Hepatocyte (in vitro differentiated cells): ENCODE measurements around the gene KIRREL3.

Experiments used
- CTCF ChIP-seq: fragments of 200-600 bp; sonication (generic); IDR thresholded peaks from 2 replicates; pipeline ENCODE4 v1.5.1; 2016; ENCODE audit warnings: antibody characterized with exemption, mild to moderate bottlenecking; ENCODE audit not compliant: poor library complexity
- EZH2phosphoT487 ChIP-seq: fragments of 200-600 bp; sonication (generic); IDR thresholded peaks from one replicate; pipeline ENCODE4 v1.6.1; 2018; ENCODE audit warnings: antibody characterized with exemption, mild to moderate bottlenecking, low read depth, moderate library complexity; ENCODE audit not compliant: unreplicated experiment, severe bottlenecking

GRCh38 chr11:126702987-126703386, 297.6 kb downstream of the KIRREL3 start:
- TF ChIP-seq CTCF (no peak), EZH2phosphoT487 (no peak)
